ENCODE results near the gene PRR20A. TPM values are rescaled to one million over a fixed set of nuclear protein-coding genes. Genes with fewer than 3 reads are reported as not detected.
"Not testable (repeated sequence)": the region's sequence is repeated elsewhere in the genome, so short reads cannot be mapped to it uniquely, and the experiment has no call there.

The PRR20A gene
- polyA plus RNA-seq (2013, experiment 1 of 4): not detected
- polyA plus RNA-seq (2013, experiment 2 of 4): not detected
- polyA plus RNA-seq (2013, experiment 3 of 4): not detected
- not detected for polyA plus RNA-seq (2013, experiment 4 of 4)

GRCh38 chr13:57140235-57140968 lies at the start of gene PRR20A:
TSS of gene PRR20A (plus strand) at chr13:57140918. CDS start at chr13:57141305, 387 bp downstream.
- not testable (repeated sequence) for H3K36me3 ChIP-seq (ENCODE audit: control insufficient read depth, insufficient read depth, low read length); H3K27me3 ChIP-seq (ENCODE audit: control insufficient read depth, insufficient read depth, low read length, poor library complexity, severe bottlenecking); H3K4me3 ChIP-seq (ENCODE audit: insufficient read depth, low read depth, low read length); H3K9me3 ChIP-seq (ENCODE audit: control insufficient read depth, low read length); H3K4me1 ChIP-seq (ENCODE audit: control insufficient read depth, insufficient read depth, low read length); H3K27ac ChIP-seq (ENCODE audit: insufficient read depth, low read depth, low read length, poor library complexity, severe bottlenecking)
- WGBS, 2 experiments: 98% methylated on average over 6 to 11 of the region's 34 CpGs

DNA sequence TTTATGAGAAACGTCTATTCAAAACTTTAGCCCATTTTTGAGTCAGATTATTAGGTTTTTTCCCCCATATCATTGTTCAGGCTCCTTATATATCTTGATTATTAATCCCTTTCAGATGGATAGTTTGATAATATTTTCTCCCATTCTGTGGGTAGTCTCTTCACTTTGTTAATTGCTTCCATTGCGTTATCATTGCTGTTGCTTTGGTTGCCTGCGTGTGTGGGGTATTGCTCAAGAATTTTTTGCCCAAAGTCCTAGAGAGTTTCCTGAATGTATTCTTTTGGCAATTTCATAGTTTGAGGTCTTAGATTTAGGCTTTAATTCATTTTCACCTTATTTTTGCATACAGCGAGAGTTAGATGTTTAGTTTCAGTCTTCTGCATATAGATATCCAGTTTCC lies 25.8 kb upstream of the PRR20A start:
- H3K27ac ChIP-seq (ENCODE audit: insufficient read depth, low read depth, low read length, poor library complexity, severe bottlenecking): no peak overlapping the region
- no peaks in the 10 kb centered on the region for H3K4me1 ChIP-seq (ENCODE audit: control insufficient read depth, insufficient read depth, low read length)
- H3K9me3 ChIP-seq (ENCODE audit: control insufficient read depth, low read length): no peaks in the 10 kb centered on the region
- 90 to 94% methylated on average over 2 to 4 of the region's 4 CpGs for WGBS, 2 experiments
- no peaks in the 10 kb centered on the region for H3K27me3 ChIP-seq (ENCODE audit: control insufficient read depth, insufficient read depth, low read length, poor library complexity, severe bottlenecking)
- no peaks in the 10 kb centered on the region for H3K36me3 ChIP-seq (ENCODE audit: control insufficient read depth, insufficient read depth, low read length)
- H3K4me3 ChIP-seq (ENCODE audit: insufficient read depth, low read depth, low read length): no peak overlapping the region

DNA sequence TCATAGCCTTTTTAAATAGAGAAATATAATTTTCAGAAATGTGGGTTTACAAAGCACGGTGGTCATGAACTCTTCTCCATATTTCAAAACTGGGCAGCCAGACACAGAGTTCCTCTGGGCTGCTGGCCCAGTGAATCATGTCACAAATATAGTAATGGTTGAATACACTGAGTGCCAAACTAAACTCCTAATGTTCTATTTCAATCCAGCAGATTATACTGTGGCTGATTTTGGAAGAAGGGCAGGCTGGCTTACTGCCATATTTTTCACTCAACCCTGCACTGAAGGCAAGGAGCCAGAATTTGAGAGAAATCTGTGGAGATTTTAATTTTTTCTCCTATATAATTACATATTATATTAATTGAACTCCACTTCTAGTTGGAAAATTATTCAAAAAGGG lies 17.0 kb upstream of the PRR20A start:
- Histone ChIP-seq H3K27me3 (ENCODE audit: control insufficient read depth, insufficient read depth, low read length, poor library complexity, severe bottlenecking) (no peaks in the 10 kb centered on the region), H3K4me1 (ENCODE audit: control insufficient read depth, insufficient read depth, low read length) (no peaks in the 10 kb centered on the region)
- 70 to 100% methylated on average over 1 of the region's 1 CpG for WGBS, 2 experiments

DNA sequence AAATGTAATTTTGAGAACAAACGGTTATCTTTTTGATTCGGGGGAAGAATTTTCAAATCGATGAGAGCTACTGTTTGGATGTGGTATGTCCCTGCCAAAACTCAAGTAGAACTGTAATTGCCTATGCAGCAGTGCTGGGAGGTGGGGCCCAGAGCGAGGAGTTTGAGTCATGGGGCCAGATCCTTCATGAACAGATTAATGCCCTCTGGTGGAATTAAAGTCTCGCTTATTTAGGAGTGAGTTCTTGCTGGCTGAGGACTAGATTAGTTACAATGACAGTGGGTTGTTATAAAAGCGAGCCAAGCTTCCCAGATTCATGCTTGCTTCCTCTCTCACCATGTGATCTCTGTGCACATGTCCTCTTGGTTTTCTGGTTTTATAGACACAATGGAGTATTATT lies 11.8 kb upstream of the PRR20A start:
- H3K4me3 ChIP-seq (ENCODE audit: insufficient read depth, low read depth, low read length): no peak overlapping the region
- no peak overlapping the region for H3K27ac ChIP-seq (ENCODE audit: insufficient read depth, low read depth, low read length, poor library complexity, severe bottlenecking)
- H3K9me3 ChIP-seq (ENCODE audit: control insufficient read depth, low read length): no peaks in the 10 kb centered on the region
- H3K27me3 ChIP-seq (ENCODE audit: control insufficient read depth, insufficient read depth, low read length, poor library complexity, severe bottlenecking): no peaks in the 10 kb centered on the region
- WGBS, 2 experiments: 90 to 91% methylated on average over 6 of the region's 6 CpGs
- H3K36me3 ChIP-seq (ENCODE audit: control insufficient read depth, insufficient read depth, low read length): no peaks in the 10 kb centered on the region
- H3K4me1 ChIP-seq (ENCODE audit: control insufficient read depth, insufficient read depth, low read length): no peaks in the 10 kb centered on the region

More for the DNA sequence above, 17.0 kb upstream of the PRR20A start:
- no peak overlapping the region for H3K4me3 ChIP-seq (ENCODE audit: insufficient read depth, low read depth, low read length)
- H3K9me3 ChIP-seq (ENCODE audit: control insufficient read depth, low read length): no peaks in the 10 kb centered on the region
- H3K27ac ChIP-seq (ENCODE audit: insufficient read depth, low read depth, low read length, poor library complexity, severe bottlenecking): no peak overlapping the region
- no peaks in the 10 kb centered on the region for H3K36me3 ChIP-seq (ENCODE audit: control insufficient read depth, insufficient read depth, low read length)

DNA sequence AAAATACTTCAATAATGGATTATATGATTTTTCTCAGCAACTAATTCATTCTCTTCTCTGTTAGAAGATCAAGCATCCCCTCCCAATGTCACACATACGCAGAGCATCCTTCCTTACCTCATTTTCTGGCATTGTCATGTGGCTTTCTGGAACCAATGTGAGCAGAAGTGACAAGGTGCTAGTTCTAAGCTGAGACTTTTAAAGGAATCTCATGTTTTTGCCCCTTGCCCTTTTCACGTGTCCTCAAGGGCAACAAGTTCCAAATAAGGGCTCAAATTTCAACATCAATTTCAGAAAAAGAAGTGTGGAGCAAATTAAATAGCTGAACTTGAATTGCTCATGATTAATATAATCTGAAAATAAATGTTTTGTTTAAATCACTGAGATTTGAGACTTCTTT lies 4.6 kb upstream of the PRR20A start:
- 90 to 100% methylated on average over 2 of the region's 2 CpGs for WGBS, 2 experiments
- Histone ChIP-seq H3K36me3 (ENCODE audit: control insufficient read depth, insufficient read depth, low read length) (no peaks in the 10 kb centered on the region), H3K4me3 (ENCODE audit: insufficient read depth, low read depth, low read length) (no peak overlapping the region), H3K27ac (ENCODE audit: insufficient read depth, low read depth, low read length, poor library complexity, severe bottlenecking) (no peak overlapping the region), H3K9me3 (ENCODE audit: control insufficient read depth, low read length) (no peaks in the 10 kb centered on the region), H3K4me1 (ENCODE audit: control insufficient read depth, insufficient read depth, low read length) (no peaks in the 10 kb centered on the region), H3K27me3 (ENCODE audit: control insufficient read depth, insufficient read depth, low read length, poor library complexity, severe bottlenecking) (no peaks in the 10 kb centered on the region)

GRCh38 chr13:57137585-57137984 lies 3.1 kb upstream of the PRR20A start:
- WGBS, 2 experiments: 85 to 92% methylated on average over 2 to 3 of the region's 4 CpGs

DNA sequence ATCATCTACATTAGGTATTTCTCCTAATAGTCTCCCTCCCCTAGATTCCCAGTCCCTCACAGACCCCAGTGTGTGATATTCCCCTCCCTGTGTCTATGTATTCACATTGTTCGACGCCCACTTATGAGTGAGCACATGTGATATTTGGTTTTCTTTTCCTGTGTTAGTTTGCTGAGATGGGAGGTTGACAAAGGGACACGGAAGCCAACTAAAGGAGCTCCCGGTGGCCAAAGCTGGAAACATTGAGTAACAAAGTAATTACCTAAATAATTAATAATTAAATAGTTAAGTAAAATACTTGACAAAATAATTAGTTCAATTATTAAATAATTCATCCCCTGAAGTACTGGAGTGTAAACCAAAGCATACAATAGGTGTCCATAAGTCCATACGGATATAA lies 1.7 kb upstream of the PRR20A start:
- no peak overlapping the region for H3K27ac ChIP-seq (ENCODE audit: insufficient read depth, low read depth, low read length, poor library complexity, severe bottlenecking)
- H3K4me1 ChIP-seq (ENCODE audit: control insufficient read depth, insufficient read depth, low read length): no peaks in the 10 kb centered on the region
- H3K36me3 ChIP-seq (ENCODE audit: control insufficient read depth, insufficient read depth, low read length): no peaks in the 10 kb centered on the region
- H3K4me3 ChIP-seq (ENCODE audit: insufficient read depth, low read depth, low read length): no peak overlapping the region
- no peaks in the 10 kb centered on the region for H3K9me3 ChIP-seq (ENCODE audit: control insufficient read depth, low read length)
- no peaks in the 10 kb centered on the region for H3K27me3 ChIP-seq (ENCODE audit: control insufficient read depth, insufficient read depth, low read length, poor library complexity, severe bottlenecking)
- WGBS, 2 experiments: 75 to 91% methylated on average over 2 to 3 of the region's 5 CpGs

More at GRCh38 chr13:57137585-57137984, 3.1 kb upstream of the PRR20A start:
- H3K27ac ChIP-seq (ENCODE audit: insufficient read depth, low read depth, low read length, poor library complexity, severe bottlenecking): no peak overlapping the region
- H3K9me3 ChIP-seq (ENCODE audit: control insufficient read depth, low read length): no peaks in the 10 kb centered on the region
- no peaks in the 10 kb centered on the region for H3K4me1 ChIP-seq (ENCODE audit: control insufficient read depth, insufficient read depth, low read length)
- no peaks in the 10 kb centered on the region for H3K27me3 ChIP-seq (ENCODE audit: control insufficient read depth, insufficient read depth, low read length, poor library complexity, severe bottlenecking)
- H3K4me3 ChIP-seq (ENCODE audit: insufficient read depth, low read depth, low read length): no peak overlapping the region
- no peaks in the 10 kb centered on the region for H3K36me3 ChIP-seq (ENCODE audit: control insufficient read depth, insufficient read depth, low read length)

- not testable (repeated sequence) for H3K4me3 ChIP-seq (ENCODE audit: insufficient read depth, low read depth, low read length); H3K36me3 ChIP-seq (ENCODE audit: control insufficient read depth, insufficient read depth, low read length); H3K27ac ChIP-seq (ENCODE audit: insufficient read depth, low read depth, low read length, poor library complexity, severe bottlenecking); H3K9me3 ChIP-seq (ENCODE audit: control insufficient read depth, low read length); H3K27me3 ChIP-seq (ENCODE audit: control insufficient read depth, insufficient read depth, low read length, poor library complexity, severe bottlenecking); H3K4me1 ChIP-seq (ENCODE audit: control insufficient read depth, insufficient read depth, low read length)
- WGBS, 2 experiments: 78 to 97% methylated on average over 11 to 13 of the region's 18 CpGs
These were observed 937 bp upstream of the PRR20A start for GRCh38 chr13:57139781-57140180.

- WGBS, 2 experiments: no CpG with 5 or more reads among the region's 22 CpGs
- H3K4me1 ChIP-seq (ENCODE audit: control insufficient read depth, insufficient read depth, low read length); H3K9me3 ChIP-seq (ENCODE audit: control insufficient read depth, low read length); H3K27ac ChIP-seq (ENCODE audit: insufficient read depth, low read depth, low read length, poor library complexity, severe bottlenecking); H3K36me3 ChIP-seq (ENCODE audit: control insufficient read depth, insufficient read depth, low read length); H3K27me3 ChIP-seq (ENCODE audit: control insufficient read depth, insufficient read depth, low read length, poor library complexity, severe bottlenecking); H3K4me3 ChIP-seq (ENCODE audit: insufficient read depth, low read depth, low read length): not testable (repeated sequence)
These were observed 6.5 kb downstream of the PRR20A start, which contains the start of gene PRR20B for GRCh38 chr13:57147188-57147587. TSS of gene PRR20B (plus strand) at chr13:57147488. CDS start at chr13:57147875, 387 bp downstream.

DNA sequence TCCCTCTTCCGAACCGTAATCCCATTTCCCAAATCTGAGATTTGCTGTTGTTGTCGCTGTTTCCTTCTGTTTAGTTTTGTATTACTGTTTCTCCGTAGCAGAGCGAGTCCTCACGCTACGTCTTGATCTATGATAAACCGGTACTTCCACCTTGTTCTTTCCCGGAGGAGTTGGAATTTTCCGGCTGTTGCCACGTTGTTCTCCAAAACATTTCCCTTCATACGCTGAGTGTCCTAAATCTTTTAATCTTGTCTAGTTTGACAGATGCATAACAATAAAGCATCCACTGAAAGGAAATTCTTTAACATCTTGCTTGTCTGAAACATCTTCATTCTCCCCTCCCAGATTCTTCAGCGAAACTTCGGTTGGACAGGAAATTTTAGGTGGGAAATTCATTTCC lies 7.4 kb downstream of the PRR20A start:
- H3K4me1 ChIP-seq (ENCODE audit: control insufficient read depth, insufficient read depth, low read length); H3K27me3 ChIP-seq (ENCODE audit: control insufficient read depth, insufficient read depth, low read length, poor library complexity, severe bottlenecking); H3K27ac ChIP-seq (ENCODE audit: insufficient read depth, low read depth, low read length, poor library complexity, severe bottlenecking); H3K4me3 ChIP-seq (ENCODE audit: insufficient read depth, low read depth, low read length); H3K36me3 ChIP-seq (ENCODE audit: control insufficient read depth, insufficient read depth, low read length); H3K9me3 ChIP-seq (ENCODE audit: control insufficient read depth, low read length): not testable (repeated sequence)
- 94 to 96% methylated on average over 6 of the region's 14 CpGs for WGBS, 2 experiments
